Nephron progenitor cell (in vitro differentiated cells): Measurements from ENCODE around the gene FKBP15.
"Not testable (repeated sequence)": the region's sequence is repeated elsewhere in the genome, so short reads cannot be mapped to it uniquely, and the experiment has no call there.

Source experiments
- DNase-seq: peaks from one replicate; pipeline ENCODE4 v3.0.0; 2021
- H3K27ac Mint-ChIP-seq: 2 replicates; pipeline ENCODE4 v1.8.0; 2021; ENCODE audit warnings: mild to moderate bottlenecking, moderate library complexity, mixed read lengths
- H3K27me3 Mint-ChIP-seq: 2 replicates; pipeline ENCODE4 v1.8.0; 2021; ENCODE audit warnings: mild to moderate bottlenecking, low read depth, mixed read lengths; ENCODE audit not compliant: poor library complexity
- H3K36me3 Mint-ChIP-seq: 2 replicates; pipeline ENCODE4 v1.8.0; 2021; ENCODE audit warnings: low read depth, mixed read lengths
- H3K4me1 Mint-ChIP-seq: 2 replicates; pipeline ENCODE4 v1.8.0; 2021; ENCODE audit warnings: mixed read lengths
- H3K4me3 Mint-ChIP-seq: 2 replicates; pipeline ENCODE4 v1.8.0; 2021; ENCODE audit warnings: mild to moderate bottlenecking, moderate library complexity, mixed read lengths
- H3K9me3 Mint-ChIP-seq: 2 replicates; pipeline ENCODE4 v1.8.0; 2021; ENCODE audit warnings: mild to moderate bottlenecking, moderate library complexity, mixed read lengths
- TF ChIP-seq, protein P1 (sequence below): fragments of 200-600 bp; sonication (generic); IDR thresholded peaks from 2 replicates; pipeline ENCODE4 v1.5.0; 2021; ENCODE audit warnings: antibody characterized with exemption

Gene FKBP15

DNA sequence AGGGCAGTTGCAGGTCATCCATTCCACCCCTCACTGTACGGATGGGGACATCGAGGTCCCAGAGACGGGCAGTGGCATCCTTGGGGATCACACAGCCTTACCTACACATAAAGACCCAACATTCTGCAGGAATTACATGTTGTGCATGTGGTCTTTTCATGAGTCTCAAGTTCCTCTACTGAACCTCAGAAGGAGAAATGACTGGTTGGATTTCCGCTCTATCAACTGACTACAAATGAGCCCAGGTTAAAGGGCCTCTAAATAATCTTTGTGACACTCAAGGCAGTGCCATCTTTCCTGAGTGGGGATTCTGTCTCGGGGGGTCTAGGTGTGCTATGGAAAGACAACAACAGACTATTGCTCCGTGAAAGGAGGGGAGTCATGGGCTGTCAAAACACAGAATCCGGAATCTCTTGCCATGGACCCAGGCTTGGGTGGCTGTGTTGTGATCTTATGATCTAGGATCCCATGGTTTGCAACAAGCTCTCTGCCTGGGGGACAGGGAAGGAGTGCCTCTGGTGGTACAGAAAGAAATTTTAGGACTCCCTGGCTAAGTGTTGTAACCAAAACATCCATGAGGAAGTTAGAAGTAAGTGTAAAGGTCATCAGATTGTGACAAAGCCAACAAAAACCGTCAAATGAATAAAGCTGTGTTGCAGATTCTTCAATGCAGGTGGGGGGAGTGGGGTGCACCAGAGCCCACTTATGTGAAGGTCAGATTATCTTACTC, 72.1 kb downstream of the FKBP15 start:
- TF ChIP-seq, protein P1, sequence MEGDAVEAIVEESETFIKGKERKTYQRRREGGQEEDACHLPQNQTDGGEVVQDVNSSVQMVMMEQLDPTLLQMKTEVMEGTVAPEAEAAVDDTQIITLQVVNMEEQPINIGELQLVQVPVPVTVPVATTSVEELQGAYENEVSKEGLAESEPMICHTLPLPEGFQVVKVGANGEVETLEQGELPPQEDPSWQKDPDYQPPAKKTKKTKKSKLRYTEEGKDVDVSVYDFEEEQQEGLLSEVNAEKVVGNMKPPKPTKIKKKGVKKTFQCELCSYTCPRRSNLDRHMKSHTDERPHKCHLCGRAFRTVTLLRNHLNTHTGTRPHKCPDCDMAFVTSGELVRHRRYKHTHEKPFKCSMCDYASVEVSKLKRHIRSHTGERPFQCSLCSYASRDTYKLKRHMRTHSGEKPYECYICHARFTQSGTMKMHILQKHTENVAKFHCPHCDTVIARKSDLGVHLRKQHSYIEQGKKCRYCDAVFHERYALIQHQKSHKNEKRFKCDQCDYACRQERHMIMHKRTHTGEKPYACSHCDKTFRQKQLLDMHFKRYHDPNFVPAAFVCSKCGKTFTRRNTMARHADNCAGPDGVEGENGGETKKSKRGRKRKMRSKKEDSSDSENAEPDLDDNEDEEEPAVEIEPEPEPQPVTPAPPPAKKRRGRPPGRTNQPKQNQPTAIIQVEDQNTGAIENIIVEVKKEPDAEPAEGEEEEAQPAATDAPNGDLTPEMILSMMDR, result no peak
- H3K4me3 Mint-ChIP-seq, result no peak overlapping the region
- no peaks in the 10 kb centered on the region for H3K36me3 Mint-ChIP-seq
- DNase-seq, result no peak
- H3K27me3 Mint-ChIP-seq, result peaks cover 66% of the 10 kb centered on the region
- H3K9me3 Mint-ChIP-seq, result peaks cover 6% of the 10 kb centered on the region
- peaks cover 11% of the 10 kb centered on the region for H3K4me1 Mint-ChIP-seq
- no peak overlapping the region for H3K27ac Mint-ChIP-seq

DNA sequence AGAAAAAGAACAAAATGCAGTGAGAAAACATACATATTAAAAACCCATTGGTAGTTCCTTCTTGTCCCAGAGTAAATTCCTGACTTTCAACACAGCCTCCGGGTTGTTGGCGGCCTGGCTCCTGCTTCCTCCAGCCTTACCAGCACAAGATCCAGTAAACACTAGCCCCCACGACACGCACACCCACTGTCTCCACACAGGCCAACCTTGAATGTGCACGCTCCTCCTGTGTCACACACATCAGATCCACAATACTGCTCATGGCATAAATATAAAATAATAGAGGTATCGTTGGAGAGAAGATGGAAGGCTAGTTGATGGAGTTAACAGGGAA, 72.7 kb downstream of the FKBP15 start:
- Mint-ChIP-seq H3K27me3 (peaks cover 60% of the 10 kb centered on the region), H3K9me3 (peaks cover 6% of the 10 kb centered on the region), H3K36me3 (no peaks in the 10 kb centered on the region), H3K4me3 (no peak overlapping the region), H3K4me1 (peaks cover 11% of the 10 kb centered on the region), H3K27ac (no peak overlapping the region)
- DNase-seq, result no peak
- TF ChIP-seq, protein P1, result no peak

DNA sequence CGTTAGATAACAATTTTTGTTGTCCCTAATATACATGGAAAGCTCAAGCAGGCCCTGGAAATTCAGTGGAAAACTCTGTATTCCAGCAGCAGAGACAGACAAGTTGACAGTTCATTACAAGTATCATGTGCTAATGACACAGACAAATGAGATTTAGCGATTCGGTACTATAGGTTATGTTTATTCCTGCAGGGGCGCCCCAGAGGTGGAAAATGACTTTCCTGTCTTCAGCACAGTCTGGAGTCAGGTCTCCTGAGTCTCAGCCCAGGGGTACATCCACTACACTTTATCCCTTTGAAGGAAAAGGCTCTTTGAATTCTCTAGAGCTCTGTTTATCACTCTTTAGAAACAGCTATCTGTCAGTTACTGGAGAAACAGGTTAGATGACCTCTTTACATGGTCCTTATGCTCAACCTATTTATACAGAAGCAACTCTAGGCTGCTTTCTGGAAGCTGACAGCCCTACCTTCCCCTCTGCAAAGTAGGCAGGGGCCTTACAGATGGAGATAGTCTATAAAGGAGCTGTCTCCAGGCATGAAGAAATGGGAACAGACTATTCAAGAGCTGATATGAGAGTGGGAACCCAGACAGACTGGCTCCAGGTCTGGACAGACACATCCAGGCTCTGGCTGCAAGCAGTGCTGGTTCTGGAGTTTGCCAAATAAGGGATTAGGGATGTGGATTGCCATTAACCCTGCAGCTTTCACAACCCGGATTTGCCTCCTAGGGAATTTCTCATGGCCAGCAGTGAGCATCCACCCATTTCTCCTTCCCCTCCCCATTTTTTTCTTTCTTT, 77.4 kb downstream of the FKBP15 start:
- Mint-ChIP-seq H3K9me3 (peaks cover 33% of the 10 kb centered on the region), H3K4me1 (no peaks in the 10 kb centered on the region), H3K4me3 (no peak overlapping the region), H3K27me3 (peaks cover 45% of the 10 kb centered on the region), H3K36me3 (no peaks in the 10 kb centered on the region), H3K27ac (no peak overlapping the region)
- TF ChIP-seq, protein P1, result no peak
- DNase-seq, result no peak

DNA sequence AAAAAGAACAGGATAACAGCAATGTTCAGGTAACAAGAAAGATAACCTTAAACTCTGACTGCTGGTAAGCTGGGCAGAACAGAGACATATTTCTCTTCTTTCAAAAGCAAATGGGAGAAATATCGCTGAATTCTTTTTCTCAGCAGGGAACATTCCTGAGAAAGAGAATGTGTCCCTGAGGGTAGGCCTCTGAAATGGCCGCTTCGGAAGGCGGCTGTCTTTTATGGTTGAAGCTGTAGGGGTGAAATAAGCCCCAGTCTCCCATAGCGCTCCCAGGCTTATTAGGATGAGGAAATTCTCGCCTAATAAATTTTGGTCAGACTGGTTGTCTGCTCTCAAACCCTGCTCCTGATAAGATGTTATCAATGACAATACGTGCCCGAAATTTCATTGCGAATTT, 80.2 kb downstream of the FKBP15 start:
- H3K36me3 Mint-ChIP-seq, H3K27ac Mint-ChIP-seq, H3K4me3 Mint-ChIP-seq, H3K4me1 Mint-ChIP-seq, DNase-seq: not testable (repeated sequence)
- H3K9me3 Mint-ChIP-seq, result peaks cover 33% of the 10 kb centered on the region
- peaks cover 43% of the 10 kb centered on the region for H3K27me3 Mint-ChIP-seq

DNA sequence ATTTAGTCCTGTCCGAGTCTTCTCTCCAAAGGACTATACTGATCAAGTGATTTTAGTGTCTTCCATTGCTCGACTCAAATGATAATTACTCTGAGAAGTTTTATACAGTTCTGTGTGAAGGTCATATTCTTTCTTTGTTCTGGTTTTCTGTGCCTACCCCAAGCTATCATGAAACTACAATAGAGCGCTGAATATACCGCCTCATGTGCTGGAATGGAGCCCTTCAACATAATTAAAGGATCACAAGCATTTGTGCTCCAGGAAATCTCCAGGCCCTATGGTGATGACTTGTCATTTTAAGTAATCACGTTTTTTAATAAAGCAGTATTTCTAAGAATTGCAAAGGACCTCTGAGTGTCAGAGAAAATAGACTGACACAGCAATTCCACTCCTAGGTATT, 81.1 kb downstream of the FKBP15 start:
- Mint-ChIP-seq H3K27ac (no peak overlapping the region), H3K4me3 (no peak overlapping the region), H3K9me3 (peaks cover 33% of the 10 kb centered on the region), H3K4me1 (no peaks in the 10 kb centered on the region), H3K36me3 (no peaks in the 10 kb centered on the region), H3K27me3 (peaks cover 40% of the 10 kb centered on the region)
- DNase-seq, result no peak
- TF ChIP-seq, protein P1, result no peak

DNA sequence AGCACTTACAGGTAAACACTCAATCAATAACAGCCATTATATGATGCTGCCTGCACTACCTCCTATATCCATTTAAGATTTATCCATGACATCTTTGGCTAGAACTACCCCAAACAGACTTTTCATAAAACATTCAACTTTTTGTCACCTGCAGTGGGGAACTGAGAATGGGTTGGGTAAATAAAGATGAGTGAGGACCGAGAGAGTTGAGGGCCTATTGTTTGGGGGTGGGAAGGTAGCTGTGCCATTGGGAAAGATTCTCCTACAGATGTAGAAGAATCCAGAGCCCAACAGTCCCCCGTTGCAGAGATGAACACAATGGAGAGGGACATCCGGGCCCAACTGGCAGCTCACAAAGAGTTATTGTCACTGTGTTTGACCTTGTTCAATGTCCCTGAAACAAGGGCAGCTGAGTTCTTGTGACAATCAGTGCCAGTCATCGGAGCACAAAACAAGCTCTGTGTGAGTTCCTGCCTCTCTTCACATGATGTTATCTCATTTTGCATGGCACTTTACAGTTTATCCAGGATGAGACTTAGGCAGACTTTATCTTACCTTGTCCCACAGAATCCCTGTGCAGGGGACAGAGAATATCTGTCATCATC, 81.8 kb downstream of the FKBP15 start:
- TF ChIP-seq, protein P1, result no peak
- no peak for DNase-seq
- no peaks in the 10 kb centered on the region for H3K36me3 Mint-ChIP-seq
- H3K27me3 Mint-ChIP-seq, result peaks cover 39% of the 10 kb centered on the region
- H3K27ac Mint-ChIP-seq, result no peak overlapping the region
- no peak overlapping the region for H3K4me3 Mint-ChIP-seq
- peaks cover 26% of the 10 kb centered on the region for H3K9me3 Mint-ChIP-seq
- H3K4me1 Mint-ChIP-seq, result no peaks in the 10 kb centered on the region
